GM12891 (cell line): ENCODE measurements around the gene KLHL13.
A peak's percentile ranks its signal among the peaks of the same experiment; 100 is the strongest.

Experiments
- PAX5 ChIP-seq: IDR thresholded peaks from 2 replicates; pipeline ENCODE4 v1.6.1; 2011; ENCODE audit warnings: low read length, moderate library complexity, mild to moderate bottlenecking; ENCODE audit not compliant: insufficient read depth, severe bottlenecking
- POLR2A ChIP-seq: IDR thresholded peaks from 2 replicates; pipeline ENCODE4 v1.6.1; 2011; ENCODE audit warnings: low read depth, low read length, control low read depth
- POLR2AphosphoS5 ChIP-seq: IDR thresholded peaks from 2 replicates; pipeline ENCODE4 v1.6.1; 2011; ENCODE audit warnings: low read depth, low read length, control low read depth
- POU2F2 ChIP-seq: IDR thresholded peaks from 2 replicates; pipeline ENCODE4 v1.6.1; 2011; ENCODE audit warnings: low read depth, mild to moderate bottlenecking, control low read depth, low read length, moderate library complexity
- SPI1 ChIP-seq: IDR thresholded peaks from 2 replicates; pipeline ENCODE4 v1.6.1; 2011; ENCODE audit warnings: low read depth, low read length, control low read depth
- TAF1 ChIP-seq: IDR thresholded peaks from 2 replicates; pipeline ENCODE4 v1.6.1; 2011; ENCODE audit warnings: low read depth, low read length, control low read depth

DNA sequence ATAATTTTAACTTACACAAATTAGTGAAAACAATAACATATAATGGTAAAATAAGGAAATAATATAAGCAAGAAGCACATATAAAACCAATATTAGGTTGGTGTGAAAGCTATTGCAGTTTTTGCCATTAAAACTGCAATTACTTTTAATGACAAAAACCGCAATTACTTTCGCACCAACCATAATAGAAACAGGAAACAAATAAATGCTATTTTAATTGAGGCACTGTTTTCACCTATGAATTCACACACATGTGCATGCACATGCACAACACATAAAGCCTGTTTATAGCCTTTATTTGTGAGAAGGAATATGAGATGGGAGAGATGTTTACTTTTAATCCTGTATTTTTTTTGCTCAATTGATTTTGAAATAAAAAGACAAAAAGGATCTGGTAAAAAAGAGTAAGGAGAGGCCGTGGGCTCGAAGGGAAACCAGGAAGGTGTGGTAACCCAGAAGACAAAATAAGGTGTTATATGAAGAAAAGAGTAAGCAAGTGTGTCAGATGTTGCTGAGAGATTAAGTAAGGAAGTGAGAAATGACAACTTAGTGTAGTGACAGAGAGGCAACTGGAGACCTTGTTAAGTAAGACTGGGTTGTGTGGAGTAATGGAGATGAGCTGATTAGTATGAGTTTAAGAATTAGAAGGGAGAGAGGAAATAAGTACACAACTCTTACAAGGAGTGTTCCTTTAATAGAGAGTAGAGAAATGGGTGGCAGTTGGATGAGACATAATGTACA is 69.0 kb downstream of the KLHL13 start:
- TF ChIP-seq TAF1 (no peak), POLR2AphosphoS5 (no peak), POLR2A (no peak), POU2F2 (no peak), SPI1 (peak; percentile 71), PAX5 (no peak)
